ENCODE measurements around the gene MED27.
A peak's percentile ranks its signal among the peaks of the same experiment; 100 is the strongest.

The MED27 gene

DNA sequence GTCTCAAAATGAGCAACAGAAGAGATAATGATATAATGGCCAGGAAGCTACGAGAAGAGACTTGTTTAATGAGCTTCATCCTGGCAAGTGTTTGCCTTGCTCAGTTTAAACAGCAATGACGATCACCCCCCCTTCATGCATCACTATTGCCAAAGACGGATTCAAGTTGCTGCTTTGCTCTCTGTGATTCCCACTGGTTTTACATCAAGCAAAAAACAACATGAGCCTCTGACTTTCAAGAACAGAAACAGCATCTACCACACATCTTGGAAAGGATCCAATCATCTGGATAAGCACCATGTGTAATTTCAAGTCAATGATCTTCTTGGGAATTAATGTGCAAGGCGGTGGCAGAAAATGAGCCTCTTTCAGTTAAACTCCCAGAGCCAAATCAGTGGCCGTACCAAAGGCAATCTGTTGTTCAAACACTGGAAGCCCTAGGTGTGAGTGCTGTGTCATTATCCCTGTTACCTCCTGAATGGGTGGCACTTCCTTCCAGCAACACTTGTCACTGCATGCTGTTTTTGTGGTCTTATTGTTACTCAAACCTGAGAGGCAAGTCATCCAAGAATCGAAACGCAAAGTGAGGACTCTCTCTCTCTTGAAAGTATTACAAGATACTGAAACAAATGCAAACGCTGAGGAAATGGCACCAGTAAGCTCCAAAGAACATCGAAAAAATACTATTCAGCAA, 72.8 kb downstream of the MED27 start:
- no peak for DNase-seq
- in situ Hi-C loops (cut with MboI; ENCODE audit: low pct_unique_long_range_greater_than_20kb, low sequenced_read_pairs), result no loop called here

DNA sequence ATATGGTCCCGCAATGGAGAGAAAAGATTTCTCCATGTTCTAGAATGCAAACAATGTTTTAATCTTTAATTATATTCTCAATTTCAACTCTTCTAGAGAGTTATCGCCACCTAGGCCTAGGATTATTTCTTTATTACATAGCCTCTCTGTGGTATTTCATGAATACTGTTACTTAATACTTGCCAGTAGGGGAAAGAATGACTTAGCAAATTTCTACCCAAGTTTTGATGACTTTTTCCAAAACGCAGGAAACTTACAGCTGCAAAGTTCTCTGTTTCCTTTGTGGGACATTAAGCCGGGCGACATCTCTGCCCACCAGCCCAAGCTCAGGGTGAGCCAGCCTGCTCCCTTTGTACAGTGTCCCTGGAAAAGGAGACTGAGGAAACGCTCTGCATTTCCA, 73.8 kb downstream of the MED27 start:
- in situ Hi-C loops (cut with MboI; ENCODE audit: low pct_unique_long_range_greater_than_20kb, low sequenced_read_pairs), result no loop called here
- DNase-seq, result no peak

DNA sequence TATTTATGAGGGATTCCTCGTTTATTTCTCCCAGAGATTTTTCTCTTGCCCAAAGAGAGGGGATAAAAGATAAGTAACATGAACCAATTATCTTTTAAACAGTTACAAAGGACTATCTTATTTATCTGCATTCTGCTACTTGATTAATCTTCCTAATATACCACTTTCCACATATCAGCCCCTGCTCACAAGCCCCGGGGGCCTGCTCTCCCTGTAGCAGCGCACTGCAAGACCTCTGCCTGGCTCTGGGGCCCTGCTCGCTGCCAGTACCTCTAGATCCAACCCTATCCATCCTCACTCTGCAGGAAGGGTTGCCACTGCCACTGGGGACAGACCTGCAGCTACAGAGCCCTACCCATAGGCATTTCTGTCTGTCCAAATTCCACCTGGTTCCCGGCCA, 75.3 kb downstream of the MED27 start:
- DNase-seq, result no peak
- in situ Hi-C loops (cut with MboI; ENCODE audit: low pct_unique_long_range_greater_than_20kb, low sequenced_read_pairs), result no loop called here

- in situ Hi-C loops (cut with MboI; ENCODE audit: low pct_unique_long_range_greater_than_20kb, low sequenced_read_pairs), result no loop called here
- DNase-seq, result peak; percentile 30
Measured at GRCh38 chr9:132003896-132004295, 75.8 kb downstream of the MED27 start.

GRCh38 chr9:132003319-132003704, 76.4 kb downstream of the MED27 start:
- no peak for DNase-seq
- in situ Hi-C loops (cut with MboI; ENCODE audit: low pct_unique_long_range_greater_than_20kb, low sequenced_read_pairs), result no loop called here

GRCh38 chr9:132002643-132003318, 76.9 kb downstream of the MED27 start:
- in situ Hi-C loops (cut with MboI; ENCODE audit: low pct_unique_long_range_greater_than_20kb, low sequenced_read_pairs), result no loop called here
- DNase-seq, result no peak

GRCh38 chr9:132001567-132001966, 78.1 kb downstream of the MED27 start:
- no peak for DNase-seq
- in situ Hi-C loops (cut with MboI; ENCODE audit: low pct_unique_long_range_greater_than_20kb, low sequenced_read_pairs), result no loop called here

- DNase-seq, result no peak
- in situ Hi-C loops (cut with MboI; ENCODE audit: low pct_unique_long_range_greater_than_20kb, low sequenced_read_pairs), result no loop called here
Measured at GRCh38 chr9:132000659-132001058, 79.0 kb downstream of the MED27 start.

DNA sequence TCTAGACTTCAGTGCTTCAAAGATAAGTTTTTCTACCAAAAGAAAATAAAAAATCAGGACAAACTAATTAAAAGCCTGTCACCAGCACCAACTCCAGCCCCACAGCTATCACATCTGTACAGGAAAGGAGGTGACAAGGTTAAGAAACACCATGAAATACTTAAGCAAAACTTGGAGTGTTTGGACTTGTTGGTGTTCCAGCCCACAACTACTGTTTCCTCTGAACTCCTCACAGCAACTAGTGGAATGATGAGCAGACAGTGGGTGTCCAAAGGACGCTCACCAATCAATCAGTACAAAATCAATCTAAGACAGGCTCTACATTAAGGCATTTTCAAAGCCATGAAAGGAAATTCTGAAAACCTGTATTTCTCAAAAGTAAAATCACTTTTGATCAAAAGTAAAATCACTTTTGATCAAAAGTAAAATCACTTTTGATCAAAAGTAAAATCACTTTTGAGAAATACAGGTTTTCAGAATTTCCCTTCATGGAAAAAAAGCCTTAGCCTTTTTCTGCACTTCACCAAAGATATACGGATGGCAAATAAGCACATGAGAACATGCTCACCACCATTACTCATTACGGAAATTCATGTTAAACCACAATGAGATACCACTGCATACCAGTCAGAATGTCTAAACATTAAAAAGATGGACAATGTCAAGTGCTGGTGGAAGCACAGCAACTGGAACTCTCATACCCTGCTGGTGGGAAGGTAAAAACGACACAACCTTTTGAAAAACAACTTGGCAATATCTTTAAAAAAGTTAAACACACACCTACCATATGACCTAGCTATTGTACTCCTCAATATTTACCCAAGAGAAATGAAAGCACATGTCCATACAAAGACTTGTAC, 79.7 kb downstream of the MED27 start:
- DNase-seq, result no peak
- in situ Hi-C loops (cut with MboI; ENCODE audit: low pct_unique_long_range_greater_than_20kb, low sequenced_read_pairs), result no loop called here

DNA sequence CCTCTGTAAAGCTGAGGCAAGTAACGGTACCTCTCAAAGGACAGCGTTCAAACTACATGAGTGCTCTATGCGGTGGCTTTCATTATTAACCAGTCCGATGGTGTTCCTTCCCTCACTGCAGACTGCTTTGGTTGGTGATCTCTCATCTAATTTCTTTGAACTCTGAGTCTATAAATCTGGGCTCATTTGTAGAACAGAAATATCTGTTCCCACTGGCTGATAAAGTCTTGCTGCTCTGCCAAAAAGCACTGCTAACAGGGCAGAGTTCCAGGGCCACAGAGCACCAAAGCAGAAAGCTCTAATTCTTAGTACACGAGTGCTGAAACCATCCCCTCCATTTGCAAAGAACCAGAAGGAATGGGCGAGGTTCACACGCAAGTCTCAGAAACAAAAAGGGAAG, 81.9 kb downstream of the MED27 start:
- in situ Hi-C loops (cut with MboI; ENCODE audit: low pct_unique_long_range_greater_than_20kb, low sequenced_read_pairs), result no loop called here
- no peak for DNase-seq

- no peak for DNase-seq
- in situ Hi-C loops (cut with MboI; ENCODE audit: low pct_unique_long_range_greater_than_20kb, low sequenced_read_pairs), result no loop called here
Measured at GRCh38 chr9:131997076-131997475, 82.6 kb downstream of the MED27 start.

GRCh38 chr9:131995382-131995781, 84.3 kb downstream of the MED27 start:
- in situ Hi-C loops (cut with MboI; ENCODE audit: low pct_unique_long_range_greater_than_20kb, low sequenced_read_pairs), result no loop called here
- DNase-seq, result no peak

DNA sequence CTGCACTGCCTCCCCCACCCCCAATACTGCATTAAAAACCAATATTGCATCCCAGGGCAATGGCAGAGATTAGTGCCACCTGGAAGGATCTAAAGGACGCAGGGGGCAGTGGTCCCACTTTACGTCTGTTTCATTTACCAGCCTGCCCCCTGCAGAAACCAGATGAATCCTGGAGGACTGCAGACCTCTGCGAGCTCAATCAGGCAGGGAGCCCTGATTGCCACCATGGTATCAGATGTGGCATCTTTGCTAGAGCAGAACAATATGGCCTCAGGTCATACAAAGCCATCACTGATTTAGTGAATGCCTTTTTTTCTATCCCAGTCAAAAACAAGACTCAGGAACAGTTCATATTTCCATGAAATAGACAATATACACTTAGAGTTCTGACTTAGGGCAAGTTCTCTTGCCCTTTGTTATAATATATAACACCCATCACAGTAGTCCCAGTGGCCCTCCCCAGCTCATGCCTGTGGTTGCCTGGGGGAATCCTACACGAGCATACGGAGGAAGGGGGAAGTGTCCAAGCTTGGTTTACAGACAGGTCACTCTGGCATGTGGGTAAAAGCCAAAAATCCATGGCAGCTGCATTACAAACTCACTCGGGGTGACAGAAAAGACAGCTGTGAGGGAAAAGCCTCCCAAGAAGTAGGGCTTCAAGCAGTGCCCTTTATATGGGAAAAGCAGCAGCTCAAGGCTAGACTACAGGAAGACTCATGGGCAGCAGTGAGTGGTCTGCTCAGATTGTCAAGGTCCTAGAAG, 85.1 kb downstream of the MED27 start:
- in situ Hi-C loops (cut with MboI; ENCODE audit: low pct_unique_long_range_greater_than_20kb, low sequenced_read_pairs), result no loop called here
- DNase-seq, result no peak

- in situ Hi-C loops (cut with MboI; ENCODE audit: low pct_unique_long_range_greater_than_20kb, low sequenced_read_pairs), result no loop called here
- DNase-seq, result no peak
Measured at GRCh38 chr9:131992906-131993657, 86.6 kb downstream of the MED27 start.

- in situ Hi-C loops (cut with MboI; ENCODE audit: low pct_unique_long_range_greater_than_20kb, low sequenced_read_pairs), result no loop called here
Measured at GRCh38 chr9:131987232-131987631, 92.4 kb downstream of the MED27 start.

DNA sequence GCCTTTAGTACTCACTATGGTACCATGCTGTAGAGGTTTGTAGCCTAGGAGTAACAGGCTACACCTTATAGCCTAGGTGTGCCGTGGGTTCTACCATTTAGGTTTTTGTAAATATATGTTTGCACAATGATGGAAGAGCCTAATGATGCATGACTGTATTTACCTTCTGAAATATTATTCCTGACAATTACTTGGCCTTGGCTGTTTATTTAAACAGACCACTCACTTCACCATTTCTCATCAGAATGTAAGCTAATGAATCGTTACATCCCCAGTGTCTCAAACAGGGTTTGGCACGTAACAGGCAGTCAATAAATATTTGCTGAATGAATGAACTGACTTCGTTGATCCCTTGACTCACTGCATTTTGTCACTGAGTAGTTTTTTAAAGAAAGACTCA, 93.1 kb downstream of the MED27 start:
- in situ Hi-C loops (cut with MboI; ENCODE audit: low pct_unique_long_range_greater_than_20kb, low sequenced_read_pairs), result no loop called here
- no peak for DNase-seq

More at GRCh38 chr9:131987232-131987631, 92.4 kb downstream of the MED27 start:
- DNase-seq, result no peak

- in situ Hi-C loops (cut with MboI; ENCODE audit: low pct_unique_long_range_greater_than_20kb, low sequenced_read_pairs), result no loop called here
- no peak for DNase-seq
Measured at GRCh38 chr9:131986089-131986488, 93.6 kb downstream of the MED27 start.

- in situ Hi-C loops (cut with MboI; ENCODE audit: low pct_unique_long_range_greater_than_20kb, low sequenced_read_pairs), result no loop called here
- DNase-seq, result no peak
Measured at GRCh38 chr9:131984564-131984963, 95.1 kb downstream of the MED27 start.
